GM12878 (cell line): ENCODE data around the gene EYA2.

ENCODE experiments used
- BACH1 ChIP-seq: fragments of 450-650 bp; IDR thresholded peaks from 2 replicates; pipeline ENCODE4 v1.6.1; 2017; ENCODE audit warnings: mild to moderate bottlenecking, borderline replicate concordance
- BCL11A ChIP-seq: IDR thresholded peaks from 2 replicates; pipeline ENCODE4 v1.6.1; 2011; ENCODE audit warnings: low read depth, low read length
- E2F4 ChIP-seq: IDR thresholded peaks from 2 replicates; pipeline ENCODE4 v1.6.1; 2012; ENCODE audit warnings: low read depth, low read length, improper control_type of control experiment
- EP300 ChIP-seq, 2 experiments: fragments of 150-350 bp in 1 of 2; IDR thresholded peaks; 2 replicates each; pipeline ENCODE4 v1.6.1; 2011 to 2012; ENCODE audit warnings: low read depth in 2 of 2, low read length in 2 of 2, borderline replicate concordance in 1 of 2, improper control_type of control experiment in 1 of 2, inconsistent platforms in 1 of 2; ENCODE audit not compliant: control insufficient read depth in 1 of 2
- HCFC1 ChIP-seq: fragments of 150-350 bp; IDR thresholded peaks from 2 replicates; pipeline ENCODE4 v1.6.1; 2014; ENCODE audit warnings: low read length
- KLF5 ChIP-seq: fragments of 450-650 bp; IDR thresholded peaks from 2 replicates; pipeline ENCODE4 v1.6.1; 2014; ENCODE audit warnings: mild to moderate bottlenecking; ENCODE audit not compliant: partially characterized antibody
- NBN ChIP-seq: fragments of 450-650 bp; IDR thresholded peaks from 2 replicates; pipeline ENCODE4 v1.6.1; 2016
- RB1 ChIP-seq: fragments of 450-650 bp; formaldehyde crosslinking; IDR thresholded peaks from 2 replicates; pipeline ENCODE4 v1.6.1; 2017; ENCODE audit warnings: mild to moderate bottlenecking, borderline replicate concordance
- SP1 ChIP-seq: IDR thresholded peaks from one replicate; pipeline ENCODE4 v1.6.1; 2011; ENCODE audit warnings: low read depth, low read length
- YY1 ChIP-seq: IDR thresholded peaks from 2 replicates; pipeline ENCODE4 v1.6.1; 2011; ENCODE audit warnings: low read depth, mild to moderate bottlenecking, low read length
- ZBED1 ChIP-seq: IDR thresholded peaks from 2 replicates; pipeline ENCODE4 v1.6.1; 2016; ENCODE audit warnings: borderline replicate concordance
- TF ChIP-seq, protein P1 (sequence below), 3 experiments: IDR thresholded peaks in 2 of 3; conservative IDR thresholded peaks in 1 of 3; 2 replicates each; pipeline ENCODE4 v1.5.1; 2011; ENCODE audit warnings: low read depth in 3 of 3, low read length in 3 of 3, mild to moderate bottlenecking in 3 of 3, control low read depth in 2 of 3, moderate library complexity in 2 of 3, inconsistent platforms in 1 of 3, mixed read lengths in 1 of 3; ENCODE audit not compliant: control insufficient read depth in 2 of 3, insufficient read depth in 1 of 3; ENCODE audit errors: extremely low read depth in 1 of 3

DNA sequence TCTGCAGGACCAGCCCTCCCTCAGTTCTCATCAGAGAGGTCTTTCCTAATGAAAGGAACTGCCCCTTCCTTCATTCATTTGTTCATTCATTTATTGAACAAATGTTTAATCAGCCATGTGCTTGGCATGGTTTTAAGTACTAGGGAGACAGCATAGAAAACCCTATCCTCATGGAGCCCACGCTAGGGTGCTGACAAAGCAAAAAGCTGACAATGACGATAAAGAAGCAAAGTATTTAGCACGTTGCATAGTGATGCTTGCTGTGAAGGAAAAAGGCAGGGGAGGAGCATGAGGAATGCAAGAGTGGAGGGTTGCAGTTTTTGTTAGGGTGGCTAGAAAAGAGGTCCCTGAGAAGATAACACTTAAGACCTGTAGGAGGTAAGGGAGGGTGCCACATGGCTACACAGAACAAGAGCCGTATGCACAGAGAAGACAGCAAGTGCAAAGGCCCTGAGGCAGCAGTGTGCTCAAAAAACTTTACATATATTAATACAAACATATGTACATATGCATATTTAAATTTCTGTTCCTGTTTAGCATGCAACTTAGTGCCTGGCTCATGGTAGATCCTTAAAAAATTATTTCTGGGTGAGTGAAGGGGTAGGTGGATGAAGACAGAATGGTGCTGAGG is 98.9 kb downstream of the EYA2 start:
- no peak for TF ChIP-seq BACH1
- TF ChIP-seq HCFC1, result no peak
- TF ChIP-seq, protein P1, sequence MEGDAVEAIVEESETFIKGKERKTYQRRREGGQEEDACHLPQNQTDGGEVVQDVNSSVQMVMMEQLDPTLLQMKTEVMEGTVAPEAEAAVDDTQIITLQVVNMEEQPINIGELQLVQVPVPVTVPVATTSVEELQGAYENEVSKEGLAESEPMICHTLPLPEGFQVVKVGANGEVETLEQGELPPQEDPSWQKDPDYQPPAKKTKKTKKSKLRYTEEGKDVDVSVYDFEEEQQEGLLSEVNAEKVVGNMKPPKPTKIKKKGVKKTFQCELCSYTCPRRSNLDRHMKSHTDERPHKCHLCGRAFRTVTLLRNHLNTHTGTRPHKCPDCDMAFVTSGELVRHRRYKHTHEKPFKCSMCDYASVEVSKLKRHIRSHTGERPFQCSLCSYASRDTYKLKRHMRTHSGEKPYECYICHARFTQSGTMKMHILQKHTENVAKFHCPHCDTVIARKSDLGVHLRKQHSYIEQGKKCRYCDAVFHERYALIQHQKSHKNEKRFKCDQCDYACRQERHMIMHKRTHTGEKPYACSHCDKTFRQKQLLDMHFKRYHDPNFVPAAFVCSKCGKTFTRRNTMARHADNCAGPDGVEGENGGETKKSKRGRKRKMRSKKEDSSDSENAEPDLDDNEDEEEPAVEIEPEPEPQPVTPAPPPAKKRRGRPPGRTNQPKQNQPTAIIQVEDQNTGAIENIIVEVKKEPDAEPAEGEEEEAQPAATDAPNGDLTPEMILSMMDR (IDR thresholded peaks at IDR 0.05 in 2 of 3, conservative IDR thresholded peaks at IDR 0.05 in 1 of 3; ENCODE audit: control insufficient read depth in 2 of 3, extremely low read depth in 1 of 3, insufficient read depth in 1 of 3, low read depth in 3 of 3, low read length in 3 of 3), result no peak
- TF ChIP-seq ZBED1, result no peak
- no peak for TF ChIP-seq RB1
- no peak for TF ChIP-seq NBN
- no peak for TF ChIP-seq YY1
- no peak for TF ChIP-seq SP1
- TF ChIP-seq E2F4, result no peak
- TF ChIP-seq EP300 (IDR thresholded peaks at IDR 0.05; ENCODE audit: borderline replicate concordance in 1 of 2, control insufficient read depth in 1 of 2, low read depth in 2 of 2, low read length in 2 of 2), result no peak
- no peak for TF ChIP-seq BCL11A
- no peak for TF ChIP-seq KLF5
